Retina (tissue), 1 donor: ENCODE data around the gene ARHGAP22.
A peak's percentile ranks its signal among the peaks of the same experiment; 100 is the strongest.
"Not testable (repeated sequence)": the region's sequence is repeated elsewhere in the genome, so short reads cannot be mapped to it uniquely, and the experiment has no call there.

Source experiments
- DNase-seq: peaks from one replicate; pipeline ENCODE4 v3.0.0-alpha.2; 2016

ARHGAP22 gene

GRCh38 chr10:48445932-48446331, 158.9 kb downstream of the ARHGAP22 start:
- peak; percentile 1 for DNase-seq

DNA sequence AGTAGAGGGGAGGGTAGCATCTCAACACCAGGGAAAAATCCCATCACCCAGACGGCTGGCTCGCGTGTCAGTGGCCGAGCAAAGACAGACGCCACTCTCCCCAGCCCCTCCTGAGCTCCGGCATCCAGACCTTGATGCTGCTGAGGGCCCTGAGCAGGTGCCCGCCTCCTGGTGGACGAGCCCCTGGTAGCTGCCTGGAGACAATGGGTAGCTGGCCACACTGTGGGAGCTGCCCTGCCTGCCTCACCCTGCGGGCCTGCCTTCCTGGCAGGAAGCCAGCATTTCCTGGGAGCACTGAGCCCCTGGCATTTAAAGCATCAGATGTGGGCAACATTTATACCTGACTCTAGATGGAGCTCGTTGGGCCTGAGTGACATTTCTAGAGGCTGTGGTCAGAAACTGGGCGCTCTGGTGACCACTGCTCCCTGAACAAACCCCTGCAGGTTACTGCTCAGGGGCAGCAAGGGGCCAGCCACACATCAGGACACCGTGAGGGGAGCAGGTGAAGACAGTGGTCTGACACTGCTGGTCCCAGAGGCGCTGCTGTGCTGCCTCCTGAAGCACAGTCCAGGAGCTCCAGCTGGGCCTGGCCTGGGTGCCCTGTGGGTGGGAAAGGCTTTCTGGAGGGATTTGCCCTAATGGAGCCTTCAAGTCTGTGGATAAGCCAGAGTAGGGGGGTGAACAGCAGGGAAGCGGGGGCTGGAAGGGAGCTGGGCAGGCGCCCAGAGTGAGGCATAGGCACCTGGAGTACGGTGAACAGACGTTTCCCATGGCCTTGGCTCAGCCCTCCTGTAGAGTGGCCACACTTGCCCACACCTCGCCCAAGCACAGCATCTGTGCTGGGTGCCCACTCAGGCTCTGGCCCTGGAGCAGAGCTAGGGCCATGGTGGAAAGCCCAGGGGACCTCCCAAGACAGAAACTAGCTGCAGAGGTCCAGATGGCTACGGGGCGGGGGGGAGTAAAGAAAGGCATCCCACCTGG, 159.7 kb downstream of the ARHGAP22 start:
- peak; percentile 48 for DNase-seq

DNA sequence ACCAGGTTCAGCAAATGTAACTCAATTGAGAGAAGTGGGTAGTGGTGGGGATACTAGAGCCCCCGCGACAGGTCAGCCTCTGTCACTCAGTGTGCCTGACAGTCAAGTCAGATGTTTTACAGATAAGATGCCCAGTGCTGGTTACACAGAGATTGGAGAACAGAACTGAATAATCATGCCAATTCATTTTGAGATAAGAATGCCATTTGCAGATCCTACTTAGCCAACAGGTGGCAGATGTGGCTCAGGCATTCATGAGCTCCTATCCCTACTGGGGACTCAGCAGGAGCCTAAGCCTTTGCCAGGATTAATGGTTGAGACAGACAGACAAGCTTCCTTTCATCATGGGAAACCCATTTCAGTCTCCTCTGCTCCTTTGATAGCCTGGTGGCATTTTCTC, 160.6 kb downstream of the ARHGAP22 start:
- DNase-seq = peak; percentile 32

DNA sequence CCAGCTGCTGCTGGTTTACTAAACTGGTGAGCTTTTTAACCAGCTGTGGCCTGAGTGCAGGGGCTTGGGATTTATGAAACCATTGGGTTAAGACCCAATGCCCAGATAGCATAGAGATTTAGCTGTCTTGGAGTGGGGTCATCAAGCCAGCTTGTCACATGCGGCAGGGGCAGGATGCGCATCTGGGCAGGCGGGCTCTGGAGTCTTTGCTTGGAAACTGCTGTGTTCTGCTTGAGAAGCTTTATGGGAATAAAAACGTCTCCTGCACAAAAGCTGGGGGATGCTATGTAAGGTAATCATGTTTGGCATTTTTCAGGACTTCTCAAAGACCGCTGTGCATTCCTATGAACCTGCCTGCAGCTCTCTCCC, 162.1 kb downstream of the ARHGAP22 start:
- no peak for DNase-seq

DNA sequence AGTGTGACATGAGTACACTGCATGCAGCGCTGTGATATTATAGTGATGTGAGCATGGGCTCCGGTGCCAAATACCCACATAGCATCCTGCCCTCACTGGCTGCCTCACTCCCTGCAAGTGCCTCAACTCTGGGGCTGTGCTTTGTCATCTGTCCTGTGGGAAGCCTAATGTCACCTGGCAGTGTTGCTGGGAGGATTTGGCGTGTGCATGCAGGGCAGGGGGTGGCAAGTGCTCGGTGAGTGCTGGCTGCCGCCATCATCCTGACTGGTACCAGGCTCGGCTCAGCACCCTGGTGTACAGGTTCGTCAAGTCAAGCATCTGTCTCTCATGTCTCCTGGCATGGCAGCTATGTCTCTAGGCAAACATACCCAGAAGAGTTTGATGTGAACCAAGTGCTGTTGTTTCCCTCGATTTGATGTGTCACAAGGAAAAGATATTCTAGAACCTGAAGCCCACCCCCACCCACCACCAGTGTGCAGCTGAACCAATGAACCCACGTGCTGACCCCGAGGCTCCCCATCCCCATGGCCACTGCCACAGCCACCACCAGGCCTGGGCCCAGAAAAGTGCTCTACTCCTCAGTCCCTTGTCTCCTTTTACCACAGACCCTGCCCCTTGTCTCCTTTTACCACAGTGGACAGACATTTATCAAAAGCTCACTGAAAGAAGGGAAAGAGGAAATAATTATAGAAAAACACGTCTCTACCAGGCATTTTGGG, 162.6 kb downstream of the ARHGAP22 start:
- DNase-seq = no peak

DNA sequence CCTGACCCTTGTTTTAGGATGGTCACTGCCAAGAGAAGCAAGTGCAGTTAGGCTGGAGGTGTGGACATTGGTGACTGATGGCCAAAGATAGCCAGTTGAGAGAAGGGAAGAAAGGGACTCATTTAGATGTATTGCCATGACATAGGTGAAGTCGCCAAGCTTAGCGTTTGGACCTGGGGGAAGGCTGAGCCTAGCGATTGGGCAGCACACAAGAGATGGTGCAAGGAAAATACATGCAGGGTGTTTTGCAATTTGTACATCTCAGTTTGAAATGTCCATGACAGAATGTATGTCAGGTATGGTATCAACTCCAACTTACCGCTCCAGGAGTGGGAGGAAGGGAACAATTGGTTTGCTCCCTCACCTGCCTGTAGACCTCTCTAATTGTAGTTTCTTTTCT, 164.1 kb downstream of the ARHGAP22 start:
- DNase-seq = no peak

- peak; percentile 48 for DNase-seq
These were observed 165.3 kb downstream of the ARHGAP22 start for GRCh38 chr10:48439581-48440041.

GRCh38 chr10:48439031-48439430, 165.8 kb downstream of the ARHGAP22 start:
- no peak for DNase-seq

DNA sequence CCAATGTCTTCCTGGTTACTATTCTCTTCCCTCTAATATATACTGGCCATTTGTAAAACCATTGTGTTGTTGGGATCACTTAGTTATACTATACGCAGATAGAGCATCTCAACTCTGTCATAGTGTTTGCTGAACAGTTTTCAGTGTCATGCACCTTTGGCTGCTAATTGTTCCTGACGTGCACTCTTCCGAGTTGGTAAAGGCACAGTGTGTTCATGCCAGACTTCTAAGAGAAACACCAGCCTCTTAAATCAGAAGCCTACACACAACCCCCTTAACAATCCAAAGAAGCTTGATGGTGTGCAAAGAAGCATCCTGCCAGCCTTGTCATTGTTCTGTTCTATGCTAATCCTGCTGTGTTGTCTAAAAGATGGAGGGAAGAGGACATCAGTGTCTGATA, 167.3 kb downstream of the ARHGAP22 start:
- DNase-seq = no peak

DNA sequence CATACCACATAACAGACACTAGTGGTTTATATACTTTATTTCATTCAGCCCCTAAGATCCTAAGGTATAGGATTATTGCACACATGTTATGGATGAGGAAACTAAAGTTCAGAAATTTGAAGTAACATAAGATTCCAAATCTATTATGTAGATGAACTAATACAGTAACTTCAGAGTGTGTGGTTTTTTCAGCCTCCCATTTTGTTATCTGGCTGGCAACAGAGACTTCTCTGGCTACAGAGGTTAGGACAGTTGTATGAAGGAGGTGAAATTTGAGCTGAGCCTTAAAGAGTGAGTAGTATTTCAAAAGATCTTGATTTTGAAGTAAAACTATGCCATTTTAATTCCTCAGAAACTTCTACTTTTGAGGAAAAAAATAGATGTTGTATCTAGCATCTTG, 173.0 kb downstream of the ARHGAP22 start:
- no peak for DNase-seq

DNA sequence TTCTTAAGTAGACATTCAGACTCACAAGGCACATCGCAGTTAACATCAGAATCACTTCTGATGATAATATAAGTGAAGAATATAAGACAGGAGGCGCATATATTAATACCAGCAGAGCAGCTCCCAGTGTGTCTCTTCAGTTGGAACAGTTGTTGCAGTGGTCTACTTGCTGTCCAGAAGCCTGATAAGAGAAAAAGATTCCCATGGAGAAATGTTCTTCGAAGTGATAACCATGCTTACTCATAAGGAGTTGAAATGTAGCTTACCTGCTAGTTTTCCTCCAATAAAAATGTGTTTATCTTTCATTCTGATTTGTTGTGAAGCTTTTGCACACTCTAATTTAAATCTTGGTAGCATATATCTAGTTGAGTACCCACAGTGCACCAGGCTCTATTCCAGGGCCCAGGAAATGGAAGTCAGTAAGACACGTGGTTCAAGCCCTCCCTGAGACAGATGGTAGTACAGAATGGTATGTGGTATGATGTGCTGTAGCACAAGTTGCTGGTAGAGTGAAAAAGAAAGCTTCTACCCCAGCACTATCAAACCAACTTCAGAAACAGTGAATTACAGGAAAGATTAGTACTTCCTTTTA, 174.4 kb downstream of the ARHGAP22 start:
- no peak for DNase-seq

DNA sequence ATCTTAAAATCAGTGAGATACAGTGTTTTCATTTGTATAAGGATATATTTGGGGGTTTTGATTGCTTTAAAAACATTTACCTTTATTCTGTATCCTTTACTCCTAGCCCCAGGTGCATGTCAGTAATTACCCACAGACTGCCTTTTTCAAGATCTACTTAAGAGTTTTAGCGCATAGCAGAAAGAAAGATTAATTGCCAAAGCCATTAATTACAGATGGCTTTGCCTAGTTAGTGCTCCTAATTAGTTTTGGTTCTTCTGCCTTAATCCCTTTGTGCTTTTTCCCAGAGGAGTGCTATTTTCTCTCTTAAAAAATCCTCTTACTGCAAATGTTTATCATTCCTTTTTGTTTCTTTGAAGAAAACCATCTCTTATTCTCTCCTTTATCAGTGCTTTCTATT, 175.6 kb downstream of the ARHGAP22 start:
- DNase-seq = no peak

- no peak for DNase-seq
These were observed 176.0 kb downstream of the ARHGAP22 start for GRCh38 chr10:48428896-48429295.

DNA sequence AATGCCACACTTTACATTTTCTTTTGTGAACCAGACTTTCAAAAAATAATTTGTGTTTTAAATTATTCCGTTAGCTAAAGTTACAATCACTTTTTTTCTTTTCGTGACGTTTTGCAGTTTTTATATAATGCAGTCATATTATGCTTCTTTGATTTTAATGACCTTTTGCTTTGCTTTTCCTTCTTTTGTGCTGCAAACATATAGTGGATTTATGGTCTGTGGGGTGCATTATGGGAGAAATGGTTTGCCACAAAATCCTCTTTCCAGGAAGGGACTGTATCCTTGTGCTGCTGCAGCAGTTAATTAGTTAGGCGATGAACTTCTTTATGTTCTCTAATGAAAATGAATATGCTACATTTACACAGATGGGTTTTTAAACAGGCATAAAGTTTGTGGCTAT, 181.0 kb downstream of the ARHGAP22 start:
- no peak for DNase-seq

DNA sequence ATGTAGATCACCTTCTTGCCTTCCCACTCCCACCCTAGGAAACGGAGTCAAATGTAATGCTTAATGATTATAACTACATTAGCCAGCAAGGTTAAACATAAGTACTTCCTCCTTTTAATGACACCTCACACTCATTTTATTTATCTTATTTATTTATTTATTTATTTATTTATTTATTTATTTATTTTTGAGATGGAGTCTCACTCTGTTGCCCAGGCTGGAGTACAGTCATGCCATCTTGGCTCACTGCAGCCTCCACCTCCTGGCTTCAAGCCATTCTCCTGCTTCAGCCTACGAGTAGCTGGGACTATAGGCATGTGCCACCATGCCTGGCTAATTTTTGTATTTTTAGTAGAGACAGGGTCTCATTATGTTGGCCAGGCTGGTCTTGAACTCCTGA, 183.0 kb downstream of the ARHGAP22 start:
- not testable (repeated sequence) for DNase-seq

- no peak for DNase-seq
These were observed 185.2 kb downstream of the ARHGAP22 start for GRCh38 chr10:48419714-48420113.

- no peak for DNase-seq
These were observed 186.6 kb downstream of the ARHGAP22 start for GRCh38 chr10:48418189-48418788.

DNA sequence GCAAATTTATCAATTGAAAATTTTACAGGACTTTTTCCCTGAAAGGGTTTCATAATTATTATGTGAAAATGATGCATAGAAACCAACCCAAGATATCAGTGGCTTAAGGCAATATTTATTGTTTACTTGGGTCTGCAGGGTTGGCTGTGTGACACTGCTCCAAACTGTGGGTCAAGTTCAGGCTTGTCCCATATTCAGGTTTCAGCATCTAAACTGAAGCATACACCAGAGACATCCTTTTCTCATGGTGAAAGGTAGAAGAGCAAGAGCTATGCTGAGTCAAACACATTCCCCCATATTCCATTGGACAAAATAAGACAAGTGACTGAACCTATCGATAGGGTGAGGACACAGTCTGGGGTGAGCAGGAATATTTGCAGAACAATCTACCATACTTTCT, 187.5 kb downstream of the ARHGAP22 start:
- DNase-seq = no peak

DNA sequence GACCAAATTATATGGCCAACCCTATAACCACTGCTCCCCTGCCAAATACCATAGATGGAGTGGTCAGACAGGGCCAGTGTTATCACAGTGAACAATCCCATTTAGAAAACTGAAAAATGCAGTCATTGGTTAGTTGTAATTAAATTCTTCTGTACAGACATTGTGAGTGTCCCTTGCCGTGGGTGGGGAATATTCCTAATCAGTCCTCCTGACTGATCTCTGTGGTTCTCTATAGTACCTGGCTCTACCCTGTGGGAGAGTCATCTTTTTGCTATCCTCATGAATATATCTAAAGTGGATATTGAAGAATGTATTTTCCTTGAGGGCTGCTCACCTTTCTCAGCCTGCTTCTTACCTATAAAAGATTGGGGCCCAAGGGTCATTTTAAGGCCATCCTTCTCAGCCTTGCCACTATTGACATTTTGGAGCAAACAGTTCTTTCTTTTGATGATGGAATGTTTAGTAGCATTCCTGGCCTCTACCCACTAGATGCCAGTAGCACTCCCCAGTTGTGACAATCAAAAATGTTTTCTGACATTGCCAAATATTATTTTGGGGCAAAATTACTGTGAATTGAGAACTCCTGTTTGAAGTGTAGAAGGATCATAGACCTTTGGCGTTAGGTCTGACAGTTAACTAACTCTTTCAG, 188.2 kb downstream of the ARHGAP22 start:
- DNase-seq = no peak

DNA sequence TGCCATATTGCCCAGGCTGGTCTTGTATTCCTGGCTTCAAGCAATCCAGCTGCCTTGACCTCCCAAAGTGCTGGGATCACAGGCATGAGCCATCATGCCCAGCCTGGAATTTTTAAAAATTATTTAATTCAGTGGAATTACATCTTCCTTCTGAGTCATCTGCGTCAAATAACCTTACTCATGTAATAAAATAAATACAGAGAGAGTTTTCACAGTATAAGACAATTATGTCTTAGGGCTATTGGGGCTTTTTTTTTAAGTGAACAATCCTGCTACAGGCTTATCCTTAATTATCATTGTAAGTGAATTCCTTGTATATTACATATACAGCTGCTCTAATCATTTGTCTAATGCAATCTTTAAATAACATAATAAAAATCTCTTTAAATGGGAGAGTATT, 190.1 kb downstream of the ARHGAP22 start:
- DNase-seq = no peak

DNA sequence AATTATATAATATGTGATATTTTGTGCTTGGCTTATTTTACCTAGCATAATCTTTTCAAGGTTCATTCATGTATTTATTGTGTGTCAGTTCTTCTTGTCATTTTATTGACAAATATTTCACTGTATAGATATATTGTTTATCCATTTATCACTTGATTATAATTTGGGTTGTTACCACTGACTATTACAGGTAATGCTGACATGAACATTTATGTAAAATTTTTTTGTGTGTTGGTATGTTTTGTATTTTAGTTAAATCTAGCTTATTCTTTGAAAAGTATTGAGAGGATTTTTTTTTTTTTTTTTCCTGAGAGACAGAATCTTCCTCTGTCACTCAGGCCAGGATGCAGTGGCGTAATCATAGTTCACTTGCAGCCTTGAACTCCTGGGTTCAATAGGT, 190.7 kb downstream of the ARHGAP22 start:
- DNase-seq = no peak

GRCh38 chr10:48412933-48413332, 191.9 kb downstream of the ARHGAP22 start:
- no peak for DNase-seq

GRCh38 chr10:48412081-48412480, 192.8 kb downstream of the ARHGAP22 start:
- DNase-seq = no peak
